Cardiac fibroblast (primary cell): Measurements from ENCODE around the gene TSPAN18.

Experiments
- DNase-seq, 2 donors: peaks; one replicate each; pipeline versions ENCODE4 v3.0.0 to v3.0.0-alpha.2; 2010; ENCODE audit warnings: low read depth in 2 of 2
- H3K4me3 ChIP-seq, 2 donors: replicated peaks in 1 of 2; 1 replicate in 1 of 2; 2 replicates in 1 of 2; pipeline ENCODE4 v1.5.1; 2011; ENCODE audit warnings: low read depth in 2 of 2, low read length in 2 of 2, mild to moderate bottlenecking in 2 of 2, moderate library complexity in 1 of 2
- TF ChIP-seq, protein P1 (sequence below): IDR thresholded peaks from one replicate; pipeline ENCODE4 v1.5.1; 2011; ENCODE audit warnings: low read depth, mild to moderate bottlenecking, low read length, inconsistent platforms

TSPAN18 gene

DNA sequence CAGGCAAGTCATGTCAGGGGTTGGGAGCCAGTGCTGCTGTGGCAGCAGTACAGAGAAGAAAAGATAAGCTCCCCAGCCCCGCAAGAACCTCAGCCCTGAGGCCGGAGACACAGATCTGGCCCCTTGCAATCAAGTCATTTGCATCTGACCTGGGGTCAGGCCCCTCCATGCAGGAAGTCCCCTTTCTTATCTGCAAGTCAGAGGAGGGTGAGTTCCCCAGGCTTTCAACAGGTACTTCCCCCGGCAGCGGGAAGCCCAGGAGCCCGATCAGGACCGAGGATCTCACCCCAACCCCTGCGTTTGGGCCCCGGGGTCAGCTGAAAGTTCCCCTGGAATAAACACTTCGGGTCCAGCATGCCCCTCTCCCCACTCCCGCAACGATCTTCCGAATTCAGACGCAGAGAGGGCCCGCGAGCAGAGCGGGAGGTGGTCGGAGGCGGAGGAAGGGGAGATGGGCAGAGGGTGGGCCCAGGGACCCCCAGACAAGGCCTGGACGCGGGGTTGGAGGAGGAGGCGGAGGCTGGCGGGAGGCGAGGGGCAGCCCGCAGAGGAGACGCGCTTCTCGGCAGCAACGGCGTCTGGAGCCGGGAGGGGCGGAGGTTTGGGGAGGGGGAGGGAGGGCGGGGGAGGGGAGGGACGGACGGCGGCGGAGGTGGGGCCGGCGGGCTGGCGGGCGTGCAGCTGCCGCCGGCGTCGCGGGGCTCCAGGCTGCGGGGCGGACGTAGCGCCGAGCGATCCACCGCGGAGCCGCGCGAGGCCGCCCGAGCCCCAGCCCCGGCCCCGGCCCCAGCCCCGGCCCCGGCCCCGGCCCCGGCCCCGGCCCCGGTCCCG is at the start of gene TSPAN18:
Gene TSPAN18 (plus strand): TSS at position 680 of the 831 bp plus-strand sequence. CDS start 179,455 bp downstream, outside the sequence.
- TF ChIP-seq, protein P1, sequence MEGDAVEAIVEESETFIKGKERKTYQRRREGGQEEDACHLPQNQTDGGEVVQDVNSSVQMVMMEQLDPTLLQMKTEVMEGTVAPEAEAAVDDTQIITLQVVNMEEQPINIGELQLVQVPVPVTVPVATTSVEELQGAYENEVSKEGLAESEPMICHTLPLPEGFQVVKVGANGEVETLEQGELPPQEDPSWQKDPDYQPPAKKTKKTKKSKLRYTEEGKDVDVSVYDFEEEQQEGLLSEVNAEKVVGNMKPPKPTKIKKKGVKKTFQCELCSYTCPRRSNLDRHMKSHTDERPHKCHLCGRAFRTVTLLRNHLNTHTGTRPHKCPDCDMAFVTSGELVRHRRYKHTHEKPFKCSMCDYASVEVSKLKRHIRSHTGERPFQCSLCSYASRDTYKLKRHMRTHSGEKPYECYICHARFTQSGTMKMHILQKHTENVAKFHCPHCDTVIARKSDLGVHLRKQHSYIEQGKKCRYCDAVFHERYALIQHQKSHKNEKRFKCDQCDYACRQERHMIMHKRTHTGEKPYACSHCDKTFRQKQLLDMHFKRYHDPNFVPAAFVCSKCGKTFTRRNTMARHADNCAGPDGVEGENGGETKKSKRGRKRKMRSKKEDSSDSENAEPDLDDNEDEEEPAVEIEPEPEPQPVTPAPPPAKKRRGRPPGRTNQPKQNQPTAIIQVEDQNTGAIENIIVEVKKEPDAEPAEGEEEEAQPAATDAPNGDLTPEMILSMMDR, result no peak

GRCh38 chr11:44680982-44681597 is 45.7 kb upstream of the TSPAN18 start:
- TF ChIP-seq, protein P1, result no peak
- no peak overlapping the region for H3K4me3 ChIP-seq
- peak in 1 of 2 donors; percentile 10 for DNase-seq

More for the DNA sequence above, at the start of gene TSPAN18:
- no peak for DNase-seq
- H3K4me3 ChIP-seq, result peak within 1 kb of the TSS in 1 of 2 donors; percentile 41

GRCh38 chr11:44681698-44682097 is 45.1 kb upstream of the TSPAN18 start:
- TF ChIP-seq, protein P1, result no peak
- peak; percentile 44 to 47 for DNase-seq
- no peak overlapping the region for H3K4me3 ChIP-seq

DNA sequence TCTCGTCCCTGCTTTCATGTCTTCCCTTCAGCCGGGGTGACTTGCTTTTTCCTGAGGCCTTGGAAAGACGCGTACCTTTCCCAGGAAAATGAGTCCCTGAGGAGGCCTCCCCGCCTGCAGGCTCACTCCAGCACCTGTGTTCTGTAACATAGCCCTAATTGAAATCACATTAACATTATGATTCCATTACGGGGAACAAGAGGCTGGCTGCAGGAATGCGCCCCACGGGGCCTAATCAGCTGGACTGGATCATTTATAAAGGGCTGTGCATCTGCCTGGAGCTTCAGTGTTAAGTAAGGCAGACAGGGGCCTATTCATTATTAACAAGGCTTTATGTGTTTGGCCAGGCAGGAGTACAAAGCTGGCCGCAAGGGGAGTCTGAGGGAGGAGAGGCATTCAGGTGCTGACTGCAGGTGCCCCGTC is 41.9 kb upstream of the TSPAN18 start:
- TF ChIP-seq, protein P1, result no peak
- no peak overlapping the region for H3K4me3 ChIP-seq
- DNase-seq, result no peak

DNA sequence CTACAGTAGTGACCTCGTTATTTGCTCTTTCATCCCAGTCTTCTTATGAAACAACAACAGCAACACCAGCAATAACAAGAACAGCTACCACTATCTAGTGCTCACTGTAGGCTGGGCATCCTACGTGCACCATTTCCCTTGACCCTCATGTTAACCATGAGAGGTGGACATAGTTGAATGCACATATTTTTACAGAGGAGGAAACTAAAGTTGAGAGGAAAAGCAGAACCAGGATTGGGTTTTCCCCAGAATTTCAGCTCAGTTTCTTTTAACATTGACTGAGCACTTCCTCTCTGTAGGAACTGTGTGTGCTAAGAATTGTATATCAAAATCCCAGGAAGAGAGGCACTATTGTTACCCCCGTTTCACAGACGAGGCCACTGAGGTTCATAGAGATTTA is 39.4 kb upstream of the TSPAN18 start:
- no peak for DNase-seq
- no peak overlapping the region for H3K4me3 ChIP-seq
- TF ChIP-seq, protein P1, result no peak

- DNase-seq, result no peak
- no peak overlapping the region for H3K4me3 ChIP-seq
- TF ChIP-seq, protein P1, result no peak
These were observed 37.5 kb upstream of the TSPAN18 start for GRCh38 chr11:44689265-44689664.
